ENCODE results near the gene USP22. TPM values are rescaled to one million over a fixed set of nuclear protein-coding genes. Genes with fewer than 3 reads are reported as not detected.

USP22 gene
- total and polyA plus RNA-seq, 2 of the 4 experiments (the other 2 are of a cell fraction) = 161 to 319 TPM

DNA sequence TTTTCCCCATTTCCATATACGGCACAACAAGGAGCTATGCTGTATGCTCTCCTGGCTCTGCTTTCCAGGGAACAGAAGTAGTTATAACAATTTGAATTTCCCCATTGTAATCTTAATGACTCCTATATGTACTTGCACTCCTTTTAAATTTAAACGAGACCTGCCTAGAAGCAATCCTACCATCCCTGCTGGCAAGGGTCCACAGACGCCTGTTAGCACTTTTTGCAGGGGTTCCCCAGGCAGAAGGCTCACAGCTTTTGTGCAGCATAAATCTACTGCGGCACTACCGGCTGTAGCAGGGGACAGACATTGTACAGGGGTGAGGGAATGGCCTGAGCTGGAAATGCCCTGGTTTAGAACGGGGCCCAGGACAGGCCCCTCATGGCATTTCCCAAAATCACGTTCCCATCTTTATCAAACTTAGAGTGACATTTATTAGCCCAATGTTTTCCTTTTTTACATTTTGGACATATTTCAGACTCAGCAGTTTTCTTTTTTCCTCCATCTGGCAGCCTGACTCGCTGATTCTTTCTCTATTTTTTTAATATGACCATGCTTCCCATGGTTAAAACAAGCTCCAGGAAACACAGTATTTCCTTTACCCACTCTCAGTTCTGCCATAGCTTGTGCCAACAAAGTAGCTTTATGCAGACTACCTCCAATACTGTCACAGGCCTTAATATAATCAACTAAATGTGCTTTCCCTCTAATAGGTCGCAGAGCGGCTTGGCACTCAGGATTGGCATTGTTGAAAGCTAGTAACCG, 35.4 kb upstream of the USP22 start:
- WGBS, 2 experiments (ENCODE audit: extremely low coverage in 2 of 2, insufficient read length in 1 of 2) = 48% methylated on average over 5 of the region's 11 CpGs; no CpG with 5 or more reads in 1 of the 2 experiments
- H2BK120ac ChIP-seq (ENCODE audit: low read depth, low read length) = no peak overlapping the region
- ChIA-PET CTCF (interaction anchor here (1.0 kb wide), 1 partner anchor 24 kb away, joined by 3 read pairs; no protein-coding TSS in a partner anchor), POLR2A (ENCODE audit: unreplicated experiment) (interaction anchor here (0.6 kb wide), 1 partner anchor 23 kb away, joined by 7 read pairs; no protein-coding TSS in a partner anchor)
- H2AFZ ChIP-seq (replicated peaks; ENCODE audit: low read length, poor library complexity) = no peak overlapping the region
- peaks cover 23% of the 10 kb centered on the region for H3K27me3 ChIP-seq (ENCODE audit: control insufficient read depth, insufficient read depth, low read length)
- in situ Hi-C loops (cut with MboI; ENCODE audit: low sequenced_read_pairs) = no loop called here
- no peak overlapping the region for H3K14ac ChIP-seq (replicated peaks; ENCODE audit: low read depth, low read length)
- intact Hi-C loops (cut with micrococcal nuclease) = no loop called here
- no peaks in the 10 kb centered on the region for H3K79me1 ChIP-seq (ENCODE audit: low read depth in 1 of 2, low read length in 2 of 2)
- H3K4ac ChIP-seq (ENCODE audit: low read depth, low read length) = no peak overlapping the region
- no peak overlapping the region for H3K9ac ChIP-seq (ENCODE audit: low read depth, low read length)
- no peak overlapping the region for H4K8ac ChIP-seq (ENCODE audit: low read depth in 2 of 2, low read length in 2 of 2)
- peaks cover 2% of the 10 kb centered on the region; the same call in 1 of the 2 replicates for H3K4me1 ChIP-seq (ENCODE audit: control insufficient read depth, insufficient read depth, low read length)
- no TSS peak for BruUV-seq (replicated peaks)
- H3K56ac ChIP-seq (ENCODE audit: extremely low read depth, insufficient read depth, low read length) = no peak overlapping the region
- H3K9me3 ChIP-seq (ENCODE audit: control insufficient read depth, insufficient read depth, low read length) = 0 out of 2 replicates have a peak, but pooled peaks cover 3% of the 10 kb centered on the region
- H3K23ac ChIP-seq (ENCODE audit: low read depth, low read length) = no peak overlapping the region
- TF ChIP-seq NFE2L2 (IDR thresholded peaks at IDR 0.05; ENCODE audit: low read depth, low read length) (no peak), MAFK (IDR thresholded peaks at IDR 0.05; ENCODE audit: low read depth, low read length) (0 out of 2 replicates have a peak, but pooled peaks have one; percentile 8), RAD21 (IDR thresholded peaks at IDR 0.05; ENCODE audit: low read length) (no peak), CEBPB (IDR thresholded peaks at IDR 0.05; ENCODE audit: low read depth, low read length) (no peak), SMC3 (IDR thresholded peaks at IDR 0.05; ENCODE audit: low read depth, low read length) (no peak), FOS (IDR thresholded peaks at IDR 0.05; ENCODE audit: low read depth, low read length) (no peak), MAZ (IDR thresholded peaks at IDR 0.05; ENCODE audit: borderline replicate concordance, low read depth, low read length) (no peak), POLR2A (IDR thresholded peaks at IDR 0.05; ENCODE audit: low read depth, low read length) (no peak)
- TF ChIP-seq, protein P1, sequence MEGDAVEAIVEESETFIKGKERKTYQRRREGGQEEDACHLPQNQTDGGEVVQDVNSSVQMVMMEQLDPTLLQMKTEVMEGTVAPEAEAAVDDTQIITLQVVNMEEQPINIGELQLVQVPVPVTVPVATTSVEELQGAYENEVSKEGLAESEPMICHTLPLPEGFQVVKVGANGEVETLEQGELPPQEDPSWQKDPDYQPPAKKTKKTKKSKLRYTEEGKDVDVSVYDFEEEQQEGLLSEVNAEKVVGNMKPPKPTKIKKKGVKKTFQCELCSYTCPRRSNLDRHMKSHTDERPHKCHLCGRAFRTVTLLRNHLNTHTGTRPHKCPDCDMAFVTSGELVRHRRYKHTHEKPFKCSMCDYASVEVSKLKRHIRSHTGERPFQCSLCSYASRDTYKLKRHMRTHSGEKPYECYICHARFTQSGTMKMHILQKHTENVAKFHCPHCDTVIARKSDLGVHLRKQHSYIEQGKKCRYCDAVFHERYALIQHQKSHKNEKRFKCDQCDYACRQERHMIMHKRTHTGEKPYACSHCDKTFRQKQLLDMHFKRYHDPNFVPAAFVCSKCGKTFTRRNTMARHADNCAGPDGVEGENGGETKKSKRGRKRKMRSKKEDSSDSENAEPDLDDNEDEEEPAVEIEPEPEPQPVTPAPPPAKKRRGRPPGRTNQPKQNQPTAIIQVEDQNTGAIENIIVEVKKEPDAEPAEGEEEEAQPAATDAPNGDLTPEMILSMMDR (conservative IDR thresholded peaks at IDR 0.05; ENCODE audit: low read depth, low read length) = no peak
- no peaks in the 10 kb centered on the region for H3K9me1 ChIP-seq (ENCODE audit: insufficient read depth, low read length)
- H2AK9ac ChIP-seq (replicated peaks; ENCODE audit: low read depth, low read length, poor library complexity) = no peak overlapping the region
- dilution Hi-C loops (cut with HindIII; ENCODE audit: low sequenced_read_pairs, unreplicated experiment) = no loop called here
- no peak overlapping the region for H3K4me3 ChIP-seq (ENCODE audit: insufficient read depth, low read depth, low read length)
- no peak overlapping the region for H3K27ac ChIP-seq (ENCODE audit: insufficient read depth, low read length)
- no peak overlapping the region for H3K18ac ChIP-seq (ENCODE audit: low read depth, low read length)
- no peak overlapping the region for H3K4me2 ChIP-seq (ENCODE audit: low read depth, low read length)
- no peak overlapping the region for H2AK5ac ChIP-seq (ENCODE audit: low read depth, low read length)
- H4K91ac ChIP-seq (ENCODE audit: insufficient read depth, low read depth, low read length) = no peak overlapping the region
- H3K36me3 ChIP-seq (ENCODE audit: control insufficient read depth, insufficient read depth, low read length) = no peaks in the 10 kb centered on the region
- no peak overlapping the region for H2BK20ac ChIP-seq (ENCODE audit: low read depth, low read length)
- ATAC-seq (ENCODE audit: low read depth) (no peak), DNase-seq (no peak)
- no peak overlapping the region for H2BK15ac ChIP-seq (ENCODE audit: low read depth, low read length)
- H2BK5ac ChIP-seq (ENCODE audit: low read depth, low read length, poor library complexity, severe bottlenecking) = no peak overlapping the region
- no peak overlapping the region for H4K5ac ChIP-seq (ENCODE audit: low read depth, low read length)
- H4K20me1 ChIP-seq (ENCODE audit: insufficient read depth, low read length) = no peaks in the 10 kb centered on the region
